Right lobe of liver (tissue), 6 donors: Measurements from ENCODE around the gene RASGRP1. TPM values are rescaled to one million over a fixed set of nuclear protein-coding genes. Genes with fewer than 3 reads are reported as not detected.

Experiments
- ATAC-seq, 4 donors: fragments of 200-7000 bp; cut with Tn5 transposase; one replicate each; pipeline ENCODE4 v1.9.1; 2020; ENCODE audit warnings: mild to moderate bottlenecking in 4 of 4, moderate library complexity in 4 of 4
- DNase-seq, 3 donors: peaks; one replicate each; pipeline ENCODE4 v3.0.0-alpha.2; 2020
- H3K27ac ChIP-seq, 3 donors: fragments of 200-600 bp; one replicate each; pipeline ENCODE4 v1.8.0; 2022
- H3K27me3 ChIP-seq, 2 donors: fragments of 200-600 bp; one replicate each; pipeline ENCODE4 v1.8.0; 2022
- H3K36me3 ChIP-seq, 4 donors: fragments of 200-600 bp; sonication (generic) in 1 of 4; one replicate each; pipeline versions ENCODE4 v1.5.1 to v1.8.0; 2017 to 2022; ENCODE audit warnings: control low read depth in 1 of 4
- H3K4me1 ChIP-seq, 4 donors: fragments of 200-600 bp; sonication (generic) in 1 of 4; one replicate each; pipeline versions ENCODE4 v1.5.1 to v1.8.0; 2017 to 2022; ENCODE audit warnings: control low read depth in 1 of 4
- H3K4me3 ChIP-seq, 3 donors: fragments of 200-600 bp; one replicate each; pipeline ENCODE4 v1.8.0; 2022
- H3K9me3 ChIP-seq, 4 donors: fragments of 200-600 bp; sonication (generic) in 1 of 4; one replicate each; pipeline versions ENCODE4 v1.5.1 to v1.8.0; 2017 to 2022; ENCODE audit warnings: control low read depth in 1 of 4
- POLR2A ChIP-seq: fragments of 450-650 bp; IDR thresholded peaks from one replicate; pipeline ENCODE4 v1.6.1; 2017; ENCODE audit warnings: antibody characterized with exemption, mild to moderate bottlenecking
- WGBS: methylation state at CpG from one replicate; pipeline ENCODE4 v1.1.6; 2018; ENCODE audit warnings: low coverage, low lambda C conversion rate; ENCODE audit not compliant: insufficient coverage; ENCODE audit errors: missing lambda C conversion rate; 5-methylcytosine and 5-hydroxymethylcytosine counted together
- intact Hi-C, 2 donors: fragments of 100-400 bp; cut with DNase I; formaldehyde crosslinking; loops; one replicate each; pipeline versions ENCODE4 v1.11.2 to v1.14.1; 2022
- total RNA-seq, 6 experiments: library from RNA; depleted of rRNA in 2 of 6; stranded (reverse); fragments of >200 nt in 2 of 6; fragmentation: NEBNext Ultra II Directional in 3 of 6; extraction: Animal tissue kit (Norgen Biotek cat#: 25700) in 3 of 6; gene quantifications; one replicate each; pipeline versions ENCODE4 v1.1.0 to v1.2.4, GENCODE V29; 2016 to 2023
- TF ChIP-seq, protein P1 (sequence below), 4 donors: fragments of 200-600 bp in 3 of 4; fragments of 450-650 bp in 1 of 4; IDR thresholded peaks; one replicate each; pipeline versions ENCODE4 v1.5.1 to v1.8.0; 2016 to 2022; ENCODE audit warnings: antibody characterized with exemption in 4 of 4, mild to moderate bottlenecking in 2 of 4
- donor health status: DM: no; HTN: yes; CAD: no.
- donor health status: DM: no; HTN: no; CAD: no.
- donor health status: DM: no; HTN: no; CAD: no.
- donor health status: DM: no; HTN: yes; CAD: no.
- donor health status: DM: no; HTN: yes; CAD: no.

Gene RASGRP1
- total RNA-seq, 6 experiments from 2014 or later, result 0.11 to 0.64 (median 0.32) TPM

DNA sequence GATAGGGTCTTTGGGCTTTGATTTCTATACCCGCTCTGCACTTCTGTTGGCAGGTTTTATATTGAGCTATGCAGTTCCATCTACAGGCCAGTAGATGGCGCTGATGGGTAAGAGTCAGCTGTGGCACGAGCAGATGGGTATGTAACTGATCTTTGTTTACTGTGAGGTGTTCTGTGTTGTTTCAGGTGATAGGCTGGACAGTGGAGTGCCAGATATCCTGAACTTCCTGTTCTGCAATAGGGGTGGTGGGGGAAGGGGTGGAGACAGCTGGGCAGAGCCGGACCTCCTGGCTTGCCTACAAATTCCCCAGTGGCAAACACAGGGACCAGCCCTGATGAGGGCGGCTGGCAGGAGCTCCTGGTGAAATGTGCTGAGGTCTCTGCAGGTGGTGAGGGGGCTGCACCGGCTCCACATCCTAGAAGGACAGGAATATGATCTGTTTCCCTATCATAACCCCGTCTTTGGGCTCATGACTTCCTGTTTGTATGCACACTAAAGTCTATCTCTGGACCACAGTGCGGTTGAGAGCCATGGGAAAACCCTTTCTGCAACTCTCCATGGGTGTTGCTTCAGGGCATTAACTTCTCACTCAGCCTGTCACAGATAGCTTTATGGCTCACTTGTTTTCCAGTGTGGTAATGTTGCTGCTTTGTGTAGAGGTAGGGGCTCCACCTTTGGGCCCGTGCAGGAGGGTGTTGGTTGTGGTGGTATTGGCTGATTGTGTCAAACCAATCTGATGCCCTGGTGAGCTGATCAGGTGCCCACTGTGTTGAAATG, 124.1 kb downstream of the RASGRP1 start:
- Histone ChIP-seq H3K27me3 (no peaks in the 10 kb centered on the region), H3K4me3 (no peak overlapping the region), H3K4me1 (peaks cover 0 to 3% (median 0%) of the 10 kb centered on the region in 4 donors), H3K9me3 (no peaks in the 10 kb centered on the region), H3K36me3 (no peaks in the 10 kb centered on the region), H3K27ac (no peak overlapping the region)
- WGBS, result 0% methylated on average over 4 of the region's 9 CpGs
- intact Hi-C loops, result loop anchor here in 1 of 2 donors (10.0 kb wide), 1 partner anchor 234 kb away; no protein-coding TSS in a partner anchor
- ATAC-seq, result peak; percentile 97 to 99 (median 98)
- peak in 2 of 3 donors; percentile 36 to 55 for DNase-seq
- TF ChIP-seq, protein P1, sequence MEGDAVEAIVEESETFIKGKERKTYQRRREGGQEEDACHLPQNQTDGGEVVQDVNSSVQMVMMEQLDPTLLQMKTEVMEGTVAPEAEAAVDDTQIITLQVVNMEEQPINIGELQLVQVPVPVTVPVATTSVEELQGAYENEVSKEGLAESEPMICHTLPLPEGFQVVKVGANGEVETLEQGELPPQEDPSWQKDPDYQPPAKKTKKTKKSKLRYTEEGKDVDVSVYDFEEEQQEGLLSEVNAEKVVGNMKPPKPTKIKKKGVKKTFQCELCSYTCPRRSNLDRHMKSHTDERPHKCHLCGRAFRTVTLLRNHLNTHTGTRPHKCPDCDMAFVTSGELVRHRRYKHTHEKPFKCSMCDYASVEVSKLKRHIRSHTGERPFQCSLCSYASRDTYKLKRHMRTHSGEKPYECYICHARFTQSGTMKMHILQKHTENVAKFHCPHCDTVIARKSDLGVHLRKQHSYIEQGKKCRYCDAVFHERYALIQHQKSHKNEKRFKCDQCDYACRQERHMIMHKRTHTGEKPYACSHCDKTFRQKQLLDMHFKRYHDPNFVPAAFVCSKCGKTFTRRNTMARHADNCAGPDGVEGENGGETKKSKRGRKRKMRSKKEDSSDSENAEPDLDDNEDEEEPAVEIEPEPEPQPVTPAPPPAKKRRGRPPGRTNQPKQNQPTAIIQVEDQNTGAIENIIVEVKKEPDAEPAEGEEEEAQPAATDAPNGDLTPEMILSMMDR (IDR thresholded peaks at IDR 0.05), result peak; percentile 92 to 94 (median 92)
- no peak for TF ChIP-seq POLR2A

Other genes starting within 250 kb of the RASGRP1 start
- gene FAM98B, start 110.7 kb downstream of the RASGRP1 start, total RNA-seq, result 1 to 10 TPM; 2.6 to 7.6 (median 5.5) TPM